OCI-LY3 (cell line): ENCODE data around the gene IPO9.

Experiments used
- CTCF ChIP-seq: fragments of 200-600, 300-600 bp; sonication (generic); IDR thresholded peaks from 2 replicates; pipeline ENCODE4 v1.5.1; 2014; ENCODE audit warnings: antibody characterized with exemption, low read length, low read depth
- EZH2phosphoT487 ChIP-seq: fragments of 200-600 bp; shearing (Covaris generic); IDR thresholded peaks from 2 replicates; pipeline ENCODE4 v1.6.1; 2018; ENCODE audit warnings: antibody characterized with exemption, mixed run types, low read depth

GRCh38 chr1:201791779-201792173 is 37.2 kb upstream of the IPO9 start:
- TF ChIP-seq CTCF (no peak), EZH2phosphoT487 (no peak)
